ENCODE measurements around the gene GPR152.
"Not testable (repeated sequence)": the region's sequence is repeated elsewhere in the genome, so short reads cannot be mapped to it uniquely, and the experiment has no call there.

The GPR152 gene

DNA sequence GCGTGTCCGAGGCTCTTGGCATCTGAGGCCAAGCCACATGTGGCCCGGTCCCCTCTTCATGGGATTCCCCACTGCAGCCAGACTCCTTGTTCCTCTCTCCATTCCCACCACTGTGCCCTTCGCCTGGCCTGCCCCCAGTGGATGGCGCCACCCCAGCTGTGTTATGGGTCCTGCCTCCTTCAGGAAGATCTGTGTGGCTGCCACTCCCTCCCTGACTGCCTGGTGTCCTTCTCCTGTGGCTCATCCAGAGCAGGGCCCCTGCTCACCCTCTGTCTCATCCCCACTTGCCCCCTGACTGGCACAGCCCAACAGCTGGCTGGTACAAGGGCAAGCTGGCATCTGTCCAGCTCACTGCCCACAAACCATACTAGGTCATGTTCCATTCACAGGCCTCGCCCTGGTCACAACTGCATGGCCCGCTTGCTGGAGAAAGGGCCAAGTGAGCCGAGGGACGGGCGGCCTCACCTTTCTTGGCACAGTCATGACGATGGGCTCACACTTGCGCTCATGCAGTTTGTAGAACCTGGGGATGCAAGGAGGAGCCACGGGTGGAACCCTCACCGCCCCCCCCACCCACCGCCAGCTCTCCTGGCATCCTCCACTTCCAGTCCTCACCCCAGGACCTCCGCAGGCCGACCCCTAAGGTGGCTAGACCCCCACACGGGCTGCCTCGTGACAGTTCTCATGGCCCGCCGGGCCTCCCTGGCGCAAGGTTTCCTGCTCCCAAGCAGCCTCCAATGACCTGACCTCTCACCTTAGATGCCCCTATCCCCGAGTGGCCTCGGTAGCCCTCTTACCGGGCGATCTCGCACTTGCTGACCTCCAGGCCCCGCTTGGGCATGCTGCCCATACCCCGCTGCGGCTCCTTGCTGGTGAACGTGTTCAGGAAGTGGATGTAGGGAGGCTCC lies 13.0 kb downstream of the GPR152 start:
- DNase-seq: no peak

DNA sequence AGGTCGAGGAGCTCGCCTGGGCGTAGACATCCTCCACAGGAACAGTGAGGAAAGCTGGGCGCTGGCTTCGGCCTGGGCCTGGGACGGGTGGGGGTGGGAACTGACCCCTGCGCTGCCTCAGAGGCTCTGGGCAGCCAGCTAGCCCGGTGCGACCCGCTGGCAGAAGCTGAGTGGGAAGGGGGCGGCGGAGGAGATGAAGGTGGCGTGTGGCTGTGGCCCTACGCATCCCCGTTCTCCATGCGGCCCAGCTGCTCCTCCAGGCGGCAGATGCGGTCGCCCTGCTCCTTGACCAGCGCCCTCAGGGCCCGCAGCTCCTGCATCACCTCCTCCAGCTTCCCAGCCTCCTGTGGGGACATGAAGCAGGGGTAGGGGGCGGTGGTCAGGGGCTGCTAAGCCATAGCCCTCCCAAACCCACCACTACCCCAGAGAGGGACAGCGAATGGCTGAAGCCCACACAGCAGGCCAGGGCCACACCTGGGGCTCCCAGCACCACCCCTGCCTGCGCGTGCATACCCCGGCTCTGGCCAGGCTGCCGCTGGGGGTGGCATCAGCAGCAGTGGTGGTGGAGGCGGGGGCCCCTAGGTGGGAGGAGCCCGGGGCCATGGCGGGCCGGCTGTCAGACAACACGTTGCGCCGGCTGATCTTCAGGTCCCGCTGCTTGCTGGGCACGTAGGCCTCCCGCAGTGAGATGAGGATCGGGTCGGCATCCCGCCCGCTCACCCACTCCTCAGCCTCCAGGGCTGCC lies 14.2 kb downstream of the GPR152 start:
- DNase-seq: peak; percentile 66

DNA sequence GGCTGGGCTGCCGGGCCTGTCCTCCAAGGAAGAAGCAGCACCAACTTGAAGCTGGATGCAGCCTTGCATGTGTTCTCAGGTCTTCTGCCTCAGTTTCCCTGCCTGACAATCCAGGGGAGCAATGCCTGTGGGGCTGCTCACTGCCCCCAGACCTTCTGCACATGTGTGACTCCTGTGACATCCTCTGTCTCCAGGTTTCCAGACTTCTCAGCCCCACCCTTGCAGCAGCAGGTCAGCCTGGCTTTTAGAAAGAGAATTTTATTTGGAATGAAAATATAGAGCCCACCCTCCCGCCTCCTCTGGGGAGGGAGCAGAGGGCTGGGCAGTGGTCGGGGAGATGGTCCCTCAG lies 14.7 kb downstream of the GPR152 start:
- no peak for DNase-seq

DNA sequence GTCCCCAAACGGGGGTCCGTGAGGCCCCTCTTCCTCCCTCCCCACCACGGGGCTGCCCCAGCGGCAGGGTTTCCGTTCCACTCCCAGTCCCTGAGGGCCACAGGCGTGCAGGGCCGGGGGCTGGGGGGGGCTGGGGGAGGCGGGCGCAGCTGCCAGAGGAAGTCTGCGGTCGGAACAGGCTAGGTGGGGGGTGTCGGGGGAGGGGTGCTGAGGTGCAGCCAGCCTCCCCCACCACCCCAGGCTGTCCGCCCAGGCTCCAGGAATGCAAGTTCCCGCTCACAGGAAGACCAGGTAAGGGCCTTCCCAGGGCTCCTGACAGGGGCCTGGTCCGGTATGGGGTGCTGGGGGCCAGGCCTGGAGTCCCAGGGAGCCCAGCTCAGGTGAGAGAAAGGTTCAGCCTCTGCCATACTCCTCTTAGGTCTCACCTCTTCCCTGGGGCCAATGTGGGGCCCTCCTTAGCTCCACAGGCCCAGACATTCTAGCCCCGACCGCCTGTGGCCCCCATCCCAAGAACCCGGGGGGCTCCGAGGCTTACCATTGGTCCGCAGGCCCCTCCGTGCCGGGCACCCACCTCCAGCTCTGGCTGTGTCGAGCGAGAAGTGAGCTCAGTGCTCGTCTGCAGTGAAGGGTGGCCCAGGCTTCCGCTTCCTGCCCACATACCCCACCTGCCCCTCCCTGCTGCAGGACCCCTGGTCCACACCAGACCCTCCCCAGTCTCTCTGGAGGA lies 15.3 kb downstream of the GPR152 start, which contains the start of gene PTPRCAP:
Gene PTPRCAP, minus strand, starts transcription at position 601 of the 727 bp plus-strand sequence. Its CDS starts 63 bp downstream, at position 538.
- DNase-seq: peak; percentile 72

DNA sequence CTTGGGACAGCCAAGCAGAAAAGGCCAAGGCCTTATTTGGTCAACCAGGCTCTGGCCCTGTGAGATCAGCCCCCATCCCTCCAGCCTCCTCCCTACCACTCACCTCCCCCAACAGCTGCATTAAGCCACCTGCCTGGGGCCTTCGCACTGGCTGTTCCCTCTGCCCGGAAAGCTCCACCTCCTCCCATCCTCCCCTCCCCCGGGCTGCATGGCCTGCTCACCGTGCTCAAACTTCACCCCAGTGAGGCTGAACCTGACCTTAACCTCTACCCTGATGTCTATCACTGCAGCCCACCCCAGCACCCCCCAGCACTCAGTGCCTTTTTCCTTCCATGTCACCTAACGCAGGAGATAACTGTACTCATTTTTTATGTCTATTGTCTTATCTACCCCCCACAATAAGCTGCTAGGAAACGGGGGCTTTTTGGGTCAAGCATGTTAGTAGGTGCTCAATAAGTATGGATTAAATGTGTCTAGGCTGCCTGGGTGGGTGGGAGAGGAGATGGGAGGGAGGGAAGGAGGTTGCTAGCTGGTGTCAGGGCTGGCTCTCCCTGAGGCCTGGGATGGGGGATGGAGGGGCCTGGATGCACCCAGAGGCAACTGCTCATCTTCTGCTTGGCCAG lies 16.0 kb downstream of the GPR152 start:
- DNase-seq: no peak

DNA sequence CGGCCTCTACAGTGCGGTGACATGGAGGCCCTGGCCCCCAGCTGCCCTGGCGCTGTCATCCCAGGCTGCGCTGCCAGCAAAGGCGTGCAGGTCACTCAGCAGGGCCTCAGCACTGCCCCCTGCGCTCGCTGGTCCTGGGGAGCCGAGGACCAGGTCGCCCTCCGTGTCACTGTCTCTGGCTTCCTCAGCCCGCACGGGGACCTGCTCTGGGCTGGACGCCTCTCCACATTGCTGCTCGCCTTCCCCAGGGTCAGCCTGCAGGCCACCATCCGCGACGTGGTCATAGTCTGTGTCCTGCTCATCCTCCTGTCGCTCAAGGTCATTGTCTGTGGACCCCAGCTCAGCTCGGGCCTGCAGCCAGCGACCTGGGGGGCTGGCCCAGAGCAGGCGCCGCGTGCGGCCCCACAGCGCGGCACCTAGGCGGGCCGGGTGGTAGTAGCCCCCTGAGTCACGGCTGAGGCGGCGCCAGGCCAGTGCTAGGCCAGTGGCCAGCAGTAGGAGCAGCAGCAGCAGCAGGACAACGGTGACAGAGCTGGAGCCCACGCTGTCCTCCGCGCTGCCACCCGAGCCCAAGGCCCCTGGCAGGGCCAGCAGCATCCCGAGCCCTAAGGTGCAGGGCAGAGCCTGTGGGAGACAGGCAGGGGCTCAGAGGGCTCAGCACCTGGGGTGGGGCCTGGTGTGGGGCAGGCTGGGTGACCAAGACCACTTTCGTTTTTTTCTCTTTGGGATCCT lies 16.6 kb downstream of the GPR152 start:
- DNase-seq: no peak

DNA sequence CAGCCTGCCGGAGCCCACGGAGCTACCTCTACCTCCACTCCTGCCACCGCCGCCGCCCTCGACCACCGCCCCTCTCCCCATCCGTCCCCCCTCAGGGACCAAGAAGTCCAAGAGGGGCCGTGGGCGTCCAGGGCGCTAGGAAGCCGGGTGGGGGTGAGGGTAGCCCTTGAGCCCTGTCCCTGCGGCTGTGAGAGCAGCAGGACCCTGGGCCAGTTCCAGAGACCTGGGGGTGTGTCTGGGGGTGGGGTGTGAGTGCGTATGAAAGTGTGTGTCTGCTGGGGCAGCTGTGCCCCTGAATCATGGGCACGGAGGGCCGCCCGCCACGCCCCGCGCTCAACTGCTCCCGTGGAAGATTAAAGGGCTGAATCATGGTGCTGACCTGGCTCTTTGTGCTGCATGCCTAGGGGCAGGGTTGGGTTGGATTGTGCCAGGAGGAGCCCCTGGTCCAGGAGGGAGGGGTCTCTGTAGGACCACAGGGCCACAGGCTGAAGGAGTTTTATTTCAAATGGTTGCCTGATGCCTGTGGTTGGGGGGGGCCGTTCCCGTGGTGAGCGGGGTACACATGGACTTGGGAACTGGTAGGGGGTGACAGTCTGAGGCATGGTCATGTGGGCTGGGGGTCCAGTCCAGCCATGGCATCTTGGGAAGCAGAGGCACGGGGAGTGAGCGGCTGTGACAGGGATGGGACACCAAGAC lies 17.4 kb downstream of the GPR152 start:
- no peak for DNase-seq

DNA sequence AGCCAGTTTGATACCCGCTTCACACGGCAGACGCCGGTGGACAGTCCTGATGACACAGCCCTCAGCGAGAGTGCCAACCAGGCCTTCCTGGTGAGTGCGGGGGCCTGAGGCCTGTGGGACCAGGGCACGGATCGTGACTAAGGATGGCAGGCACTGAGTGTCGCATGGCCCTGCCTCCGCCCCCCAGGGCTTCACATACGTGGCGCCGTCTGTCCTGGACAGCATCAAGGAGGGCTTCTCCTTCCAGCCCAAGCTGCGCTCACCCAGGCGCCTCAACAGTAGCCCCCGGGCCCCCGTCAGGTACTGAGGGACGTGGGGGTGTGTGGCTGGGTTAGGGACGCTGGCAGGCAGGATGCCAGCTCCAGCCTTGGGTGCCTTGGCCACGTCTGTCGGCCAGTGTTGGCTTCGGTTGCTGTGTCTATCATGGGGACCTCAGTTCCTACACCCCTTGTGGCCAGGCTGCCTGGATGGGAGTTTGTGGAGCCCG lies 18.1 kb downstream of the GPR152 start:
- no peak for DNase-seq

DNA sequence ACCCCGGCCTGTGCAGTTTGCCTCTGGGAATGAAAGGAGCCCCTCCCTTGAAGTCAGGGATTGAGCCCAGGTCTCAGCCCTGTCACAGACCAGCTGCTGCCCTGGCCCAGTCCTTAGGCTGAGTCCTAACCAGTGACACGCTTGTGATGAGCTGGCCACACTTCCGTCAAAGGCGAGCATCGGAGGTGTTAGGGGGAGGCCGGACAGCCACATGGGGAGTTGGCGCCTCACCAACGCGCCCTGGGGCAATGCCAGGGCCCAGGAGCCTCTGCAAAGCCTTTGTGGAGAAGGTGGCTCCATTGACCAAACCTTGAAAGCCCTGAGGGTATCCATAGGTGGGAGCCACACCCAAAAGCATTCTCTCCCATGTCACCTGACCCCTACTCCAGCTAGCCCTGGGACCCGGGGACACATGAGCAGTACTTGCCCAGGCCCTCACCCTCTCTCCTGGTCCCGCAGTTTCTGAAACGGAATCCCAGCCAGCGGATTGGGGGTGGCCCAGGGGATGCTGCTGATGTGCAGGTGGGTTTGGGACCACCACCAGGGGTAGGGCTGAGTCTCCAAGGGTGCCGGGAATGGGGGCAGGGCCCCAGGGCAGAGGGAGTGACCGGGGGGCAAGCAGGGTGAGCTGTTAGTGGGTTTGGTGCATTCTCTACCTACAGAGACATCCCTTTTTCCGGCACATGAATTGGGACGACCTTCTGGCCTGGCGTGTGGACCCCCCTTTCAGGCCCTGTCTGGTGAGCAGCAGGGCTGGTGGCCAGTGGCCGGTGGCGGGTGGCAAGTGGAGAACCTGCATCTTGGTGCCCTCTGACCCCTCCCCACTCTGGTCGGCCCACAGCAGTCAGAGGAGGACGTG lies 18.8 kb downstream of the GPR152 start:
- no peak for DNase-seq

DNA sequence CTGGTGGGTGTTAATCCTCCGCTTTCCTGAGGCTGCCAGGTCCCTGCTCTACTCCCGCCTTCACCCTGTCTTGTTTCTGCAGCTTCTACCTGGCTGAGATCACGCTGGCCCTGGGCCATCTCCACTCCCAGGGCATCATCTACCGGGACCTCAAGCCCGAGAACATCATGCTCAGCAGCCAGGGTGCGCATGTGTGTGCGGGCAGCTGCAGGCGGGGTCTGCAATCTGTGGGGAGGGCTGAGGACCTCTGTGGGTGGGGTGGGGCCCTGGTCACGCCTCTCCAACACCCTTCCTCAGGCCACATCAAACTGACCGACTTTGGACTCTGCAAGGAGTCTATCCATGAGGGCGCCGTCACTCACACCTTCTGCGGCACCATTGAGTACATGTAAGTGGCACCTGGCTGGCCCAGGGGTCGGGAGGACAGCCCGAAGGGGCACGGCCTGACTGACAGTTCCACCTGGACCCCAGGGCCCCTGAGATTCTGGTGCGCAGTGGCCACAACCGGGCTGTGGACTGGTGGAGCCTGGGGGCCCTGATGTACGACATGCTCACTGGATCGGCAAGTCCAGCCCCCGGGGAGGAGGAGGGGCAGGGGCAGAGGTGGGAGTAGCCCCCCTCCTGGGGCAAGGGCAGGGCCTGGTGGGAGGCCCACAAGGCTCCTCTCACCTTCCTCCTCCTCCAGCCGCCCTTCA lies 19.7 kb downstream of the GPR152 start:
- DNase-seq: no peak

DNA sequence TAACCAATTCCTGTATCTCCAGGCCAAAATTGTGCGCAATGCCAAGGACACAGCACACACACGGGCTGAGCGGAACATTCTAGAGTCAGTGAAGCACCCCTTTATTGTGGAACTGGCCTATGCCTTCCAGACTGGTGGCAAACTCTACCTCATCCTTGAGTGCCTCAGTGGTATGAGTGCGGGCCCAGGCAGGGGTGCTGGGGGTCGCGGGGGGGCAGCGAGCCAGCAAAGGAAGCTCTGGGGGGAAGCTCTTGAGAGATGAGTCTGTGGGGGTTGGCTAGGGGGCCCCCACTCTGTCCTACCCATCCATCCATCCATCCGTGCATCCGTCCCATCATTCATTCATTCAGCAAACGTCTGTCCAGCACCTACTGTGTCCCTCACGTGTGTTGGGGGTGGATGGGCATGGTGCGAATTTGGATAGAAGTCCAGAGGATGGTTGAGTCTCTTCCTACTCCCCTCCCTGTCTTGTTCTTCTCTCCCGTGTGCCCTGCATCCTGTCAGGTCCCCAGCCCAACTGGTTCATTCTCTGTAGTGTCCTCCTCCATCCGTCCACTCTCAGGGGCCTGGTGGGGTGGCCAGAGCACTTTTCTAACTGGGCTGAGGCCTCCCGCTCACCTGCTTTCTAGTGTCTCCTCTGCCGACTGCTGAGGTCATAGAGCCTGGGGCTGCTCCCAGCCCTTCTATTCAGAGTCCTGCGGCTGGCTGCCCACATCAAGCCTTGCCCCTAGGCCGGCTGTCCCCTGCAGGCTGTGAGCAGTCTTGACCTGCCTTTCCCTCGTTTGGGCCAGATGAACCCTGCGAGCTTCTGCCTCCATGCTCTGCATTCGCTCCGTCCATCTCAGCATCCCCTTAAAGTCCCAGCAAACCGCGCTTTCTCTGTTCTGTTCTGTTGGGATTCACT lies 20.9 kb downstream of the GPR152 start:
- DNase-seq: no peak

DNA sequence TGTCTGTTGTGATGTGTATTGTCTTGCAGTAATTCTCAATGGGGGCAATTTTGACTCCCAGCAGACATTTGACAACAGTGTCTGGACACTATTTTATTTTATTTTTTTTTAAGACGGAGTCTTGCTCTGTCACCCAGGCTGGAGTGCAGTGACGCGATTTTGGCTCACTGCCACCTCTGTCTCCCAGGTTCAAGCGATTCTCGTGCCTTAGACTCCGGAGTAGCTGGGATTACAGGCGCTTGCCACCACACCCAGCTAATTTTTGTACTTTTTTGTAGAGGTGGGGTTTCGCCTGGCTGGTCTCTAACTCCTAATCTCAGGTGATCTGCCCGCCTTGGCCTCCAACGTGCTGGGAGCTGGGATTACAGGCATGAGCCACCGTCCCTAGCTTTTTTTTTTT lies 22.8 kb downstream of the GPR152 start:
- DNase-seq: no peak

DNA sequence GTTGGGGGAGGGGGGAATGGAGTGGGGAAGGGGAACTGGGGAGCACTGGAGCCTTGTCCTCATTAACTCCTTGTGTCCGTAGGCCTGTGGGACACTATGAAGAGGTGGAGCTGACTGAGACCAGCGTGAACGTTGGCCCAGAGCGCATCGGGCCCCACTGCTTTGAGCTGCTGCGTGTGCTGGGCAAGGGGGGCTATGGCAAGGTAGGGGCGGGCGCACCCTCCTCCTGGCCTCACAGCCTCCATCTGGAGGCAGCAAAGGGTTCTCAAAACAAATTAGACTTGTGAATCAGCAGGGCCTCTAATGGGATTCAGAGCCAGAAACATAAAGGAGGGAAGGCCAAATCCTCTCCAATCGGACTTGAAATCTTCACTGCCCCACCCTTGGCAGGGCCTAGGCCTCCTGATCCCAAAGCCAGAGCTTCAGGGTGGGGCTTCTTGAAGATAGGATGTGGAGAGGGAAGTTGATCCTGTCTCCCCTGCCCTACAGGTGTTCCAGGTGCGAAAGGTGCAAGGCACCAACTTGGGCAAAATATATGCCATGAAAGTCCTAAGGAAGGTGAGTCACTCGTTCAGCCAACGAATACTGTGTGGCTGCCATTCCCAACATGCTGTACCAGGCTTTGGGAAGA lies 23.4 kb downstream of the GPR152 start:
- DNase-seq: no peak

DNA sequence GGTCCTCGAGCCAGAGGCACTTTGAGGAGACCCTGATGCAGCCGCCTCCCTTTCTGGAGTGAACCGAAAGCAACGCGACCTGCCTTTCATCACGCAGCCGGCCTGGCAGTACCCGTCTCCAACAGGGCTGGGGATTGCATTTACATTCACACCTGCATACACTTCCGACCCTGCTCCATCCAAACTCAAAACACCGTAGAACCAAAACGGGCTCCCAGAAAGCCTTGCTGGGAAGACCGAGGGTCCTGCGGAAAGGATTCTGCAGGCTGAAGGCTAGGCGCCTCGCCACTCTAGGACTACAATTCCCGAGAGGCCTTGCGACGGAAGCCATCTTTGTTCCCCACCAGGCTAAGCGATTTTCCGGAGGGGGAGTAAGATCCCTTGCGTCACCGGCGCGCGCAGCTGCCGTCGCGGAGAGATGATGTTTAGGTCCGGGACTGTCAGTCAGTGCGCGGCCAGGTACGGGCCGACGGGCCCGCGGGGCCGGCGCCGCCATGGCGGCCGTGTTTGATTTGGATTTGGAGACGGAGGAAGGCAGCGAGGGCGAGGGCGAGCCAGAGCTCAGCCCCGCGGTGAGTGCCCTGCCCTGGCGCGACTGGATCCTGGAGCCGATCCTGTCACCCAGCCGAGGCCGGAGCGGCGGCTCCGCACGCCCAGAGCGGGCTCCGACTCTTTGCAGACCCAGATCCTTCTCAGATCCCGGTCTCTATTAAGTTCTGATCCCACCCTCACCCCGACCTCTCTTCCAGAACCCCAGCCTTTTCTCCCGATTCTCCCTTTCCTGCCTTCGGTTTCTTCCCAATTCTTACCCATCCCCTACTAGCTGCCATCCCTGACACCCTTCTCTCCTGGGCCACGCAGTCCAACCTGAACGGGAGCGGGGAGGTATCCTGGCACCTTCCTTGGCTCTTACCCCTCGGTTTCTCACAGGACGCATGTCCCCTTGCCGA lies 24.2 kb downstream of the GPR152 start, which contains the start of gene RPS6KB2:
Gene RPS6KB2, plus strand, starts transcription at position 443 of the 950 bp plus-strand sequence. Its CDS starts 52 bp downstream, at position 495.
- DNase-seq: peak; percentile 99

DNA sequence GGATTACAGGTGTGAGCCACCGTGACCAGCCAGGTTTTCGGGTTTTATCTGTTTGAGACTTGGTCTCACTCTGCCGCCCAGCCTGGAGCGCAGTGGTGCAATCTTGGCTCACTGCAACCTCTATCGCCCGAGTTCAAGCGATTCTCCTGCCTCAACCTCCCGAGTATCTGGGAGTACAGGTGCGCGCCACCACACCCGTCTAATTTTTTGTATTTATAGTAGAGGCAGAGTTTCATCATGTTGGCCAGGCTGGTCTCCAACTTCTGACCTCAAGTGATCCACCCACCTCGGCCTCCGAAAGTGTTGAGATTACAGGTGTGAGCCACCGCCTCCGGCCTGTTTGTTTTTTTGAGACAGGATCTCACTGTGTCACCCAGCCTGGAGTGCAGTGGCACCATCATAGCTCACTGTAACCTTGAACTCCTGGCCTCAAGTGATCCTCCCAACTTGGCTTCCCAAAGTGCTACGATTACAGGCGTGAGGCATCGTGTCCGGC lies 25.1 kb downstream of the GPR152 start:
- not testable (repeated sequence) for DNase-seq

DNA sequence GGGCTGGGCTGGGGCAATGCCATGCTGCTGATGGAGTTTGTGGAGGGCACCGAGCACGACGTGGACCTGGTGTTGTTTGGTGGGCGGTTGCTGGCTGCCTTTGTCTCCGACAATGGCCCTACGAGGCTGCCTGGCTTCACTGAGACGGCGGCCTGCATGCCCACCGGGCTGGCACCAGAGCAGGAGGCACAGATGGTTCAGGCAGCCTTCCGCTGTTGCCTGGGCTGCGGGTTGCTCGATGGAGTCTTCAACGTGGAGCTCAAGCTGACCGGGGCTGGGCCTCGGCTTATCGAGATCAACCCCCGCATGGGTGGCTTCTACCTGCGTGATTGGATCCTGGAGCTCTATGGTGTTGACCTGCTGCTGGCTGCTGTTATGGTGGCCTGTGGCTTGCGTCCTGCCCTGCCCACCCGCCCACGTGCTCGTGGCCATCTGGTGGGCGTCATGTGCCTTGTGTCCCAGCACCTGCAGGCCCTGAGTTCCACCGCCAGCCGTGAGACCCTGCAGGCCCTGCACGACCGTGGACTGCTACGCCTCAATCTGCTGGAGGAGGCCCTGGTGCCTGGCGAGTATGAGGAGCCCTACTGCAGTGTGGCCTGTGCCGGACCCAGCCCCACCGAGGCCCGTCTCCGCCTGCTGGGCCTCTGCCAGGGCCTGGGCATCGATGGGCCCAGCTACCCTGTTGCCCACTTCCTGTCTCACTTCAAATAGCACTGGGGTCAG lies 28.5 kb downstream of the GPR152 start:
- DNase-seq: no peak
